T-helper 2 cell treated with Interferon-gamma antibody and Interleukin-4, amounts not matched to agents 5 μg/mL and 100 μg/mL, for 36 hours (primary cell): ENCODE data around the gene NR4A3.
A peak's percentile ranks its signal among the peaks of the same experiment; 100 is the strongest.
"Not testable (repeated sequence)": the region's sequence is repeated elsewhere in the genome, so short reads cannot be mapped to it uniquely, and the experiment has no call there.

Experiments
- DNase-seq: peaks from one replicate; pipeline ENCODE4 v3.0.0; 2021; ENCODE audit warnings: low spot score
- H3K27ac Mint-ChIP-seq: one replicate; pipeline ENCODE4 v1.8.0; 2021; ENCODE audit warnings: mild to moderate bottlenecking, mixed read lengths
- H3K27me3 Mint-ChIP-seq: one replicate; pipeline ENCODE4 v1.8.0; 2021; ENCODE audit warnings: low read depth, mixed read lengths
- H3K36me3 Mint-ChIP-seq: one replicate; pipeline ENCODE4 v1.8.0; 2021; ENCODE audit warnings: low read depth, mixed read lengths
- H3K4me1 Mint-ChIP-seq: one replicate; pipeline ENCODE4 v1.8.0; 2021; ENCODE audit warnings: low read depth, mixed read lengths
- H3K4me3 Mint-ChIP-seq: one replicate; pipeline ENCODE4 v1.8.0; 2022; ENCODE audit warnings: mild to moderate bottlenecking, moderate library complexity, mixed read lengths
- H3K9me3 Mint-ChIP-seq: one replicate; pipeline ENCODE4 v1.8.0; 2021; ENCODE audit warnings: mixed read lengths

NR4A3 gene

GRCh38 chr9:99832558-99832864 lies 10.8 kb downstream of the NR4A3 start:
- no peak overlapping the region for H3K27ac Mint-ChIP-seq
- H3K4me3 Mint-ChIP-seq = no peak overlapping the region
- H3K36me3 Mint-ChIP-seq = peaks cover 22% of the 10 kb centered on the region
- H3K4me1 Mint-ChIP-seq = peaks cover 15% of the 10 kb centered on the region
- H3K27me3 Mint-ChIP-seq = peaks cover 13% of the 10 kb centered on the region
- no peak for DNase-seq
- no peaks in the 10 kb centered on the region for H3K9me3 Mint-ChIP-seq

GRCh38 chr9:99833735-99834134 lies 12.1 kb downstream of the NR4A3 start:
- Mint-ChIP-seq H3K9me3 (no peaks in the 10 kb centered on the region), H3K4me1 (peaks cover 14% of the 10 kb centered on the region), H3K4me3 (no peak overlapping the region), H3K36me3 (peaks cover 18% of the 10 kb centered on the region), H3K27ac (no peak overlapping the region), H3K27me3 (peaks cover 9% of the 10 kb centered on the region)
- no peak for DNase-seq

- no peak overlapping the region for H3K27ac Mint-ChIP-seq
- DNase-seq = no peak
These were observed 12.8 kb downstream of the NR4A3 start for GRCh38 chr9:99834474-99834873.

GRCh38 chr9:99835142-99835541 lies 13.5 kb downstream of the NR4A3 start:
- Mint-ChIP-seq H3K9me3 (no peaks in the 10 kb centered on the region), H3K27me3 (peaks cover 1% of the 10 kb centered on the region), H3K4me1 (peaks cover 8% of the 10 kb centered on the region), H3K4me3 (no peak overlapping the region), H3K27ac (no peak overlapping the region), H3K36me3 (peaks cover 9% of the 10 kb centered on the region)
- no peak for DNase-seq

More at GRCh38 chr9:99834474-99834873, 12.8 kb downstream of the NR4A3 start:
- Mint-ChIP-seq H3K9me3 (no peaks in the 10 kb centered on the region), H3K4me3 (no peak overlapping the region), H3K27me3 (peaks cover 2% of the 10 kb centered on the region), H3K36me3 (peaks cover 13% of the 10 kb centered on the region), H3K4me1 (peaks cover 8% of the 10 kb centered on the region)

- H3K36me3 Mint-ChIP-seq = peaks cover 9% of the 10 kb centered on the region
- peaks cover 1% of the 10 kb centered on the region for H3K27me3 Mint-ChIP-seq
- DNase-seq = no peak
- no peak overlapping the region for H3K4me3 Mint-ChIP-seq
- peaks cover 8% of the 10 kb centered on the region for H3K4me1 Mint-ChIP-seq
- no peaks in the 10 kb centered on the region for H3K9me3 Mint-ChIP-seq
- no peak overlapping the region for H3K27ac Mint-ChIP-seq
These were observed 13.9 kb downstream of the NR4A3 start for GRCh38 chr9:99835581-99835980.

- Mint-ChIP-seq H3K9me3 (no peaks in the 10 kb centered on the region), H3K4me1 (peaks cover 19% of the 10 kb centered on the region), H3K4me3 (no peak overlapping the region), H3K36me3 (peaks cover 2% of the 10 kb centered on the region), H3K27me3 (no peaks in the 10 kb centered on the region), H3K27ac (no peak overlapping the region)
- no peak for DNase-seq
These were observed 18.4 kb downstream of the NR4A3 start for GRCh38 chr9:99840072-99840471.

- Mint-ChIP-seq H3K9me3 (no peaks in the 10 kb centered on the region), H3K4me3 (no peak overlapping the region), H3K4me1 (peaks cover 40% of the 10 kb centered on the region), H3K27ac (no peak overlapping the region), H3K36me3 (peaks cover 28% of the 10 kb centered on the region), H3K27me3 (no peaks in the 10 kb centered on the region)
- DNase-seq = no peak
These were observed 23.4 kb downstream of the NR4A3 start for GRCh38 chr9:99845063-99845462.

- Mint-ChIP-seq H3K27ac (no peak overlapping the region), H3K9me3 (peaks cover 5% of the 10 kb centered on the region), H3K4me1 (peaks cover 55% of the 10 kb centered on the region), H3K36me3 (peaks cover 37% of the 10 kb centered on the region), H3K27me3 (no peaks in the 10 kb centered on the region), H3K4me3 (no peak overlapping the region)
- no peak for DNase-seq
These were observed 26.8 kb downstream of the NR4A3 start for GRCh38 chr9:99848447-99848846.

GRCh38 chr9:99850736-99851499 lies 29.2 kb downstream of the NR4A3 start:
- Mint-ChIP-seq H3K27me3 (no peaks in the 10 kb centered on the region), H3K4me3 (peak overlapping the region; percentile 46), H3K27ac (peak overlapping the region; percentile 77), H3K9me3 (peaks cover 5% of the 10 kb centered on the region), H3K36me3 (peaks cover 33% of the 10 kb centered on the region), H3K4me1 (peaks cover 53% of the 10 kb centered on the region)
- DNase-seq = no peak

- peaks cover 53% of the 10 kb centered on the region for H3K4me1 Mint-ChIP-seq
- H3K4me3 Mint-ChIP-seq = peak overlapping the region; percentile 46
- peak; percentile 60 for DNase-seq
- H3K9me3 Mint-ChIP-seq = peaks cover 5% of the 10 kb centered on the region
- H3K36me3 Mint-ChIP-seq = peaks cover 32% of the 10 kb centered on the region
- H3K27me3 Mint-ChIP-seq = no peaks in the 10 kb centered on the region
- peak overlapping the region; percentile 77 for H3K27ac Mint-ChIP-seq
These were observed 29.8 kb downstream of the NR4A3 start for GRCh38 chr9:99851500-99851822.

GRCh38 chr9:99852617-99853016 lies 30.9 kb downstream of the NR4A3 start:
- H3K36me3 Mint-ChIP-seq = peaks cover 29% of the 10 kb centered on the region
- H3K4me1 Mint-ChIP-seq = peaks cover 50% of the 10 kb centered on the region
- H3K27ac Mint-ChIP-seq = peak overlapping the region; percentile 77
- no peaks in the 10 kb centered on the region for H3K27me3 Mint-ChIP-seq
- peaks cover 5% of the 10 kb centered on the region for H3K9me3 Mint-ChIP-seq
- peak overlapping the region; percentile 46 for H3K4me3 Mint-ChIP-seq
- DNase-seq = no peak

GRCh38 chr9:99855467-99856176 lies 33.9 kb downstream of the NR4A3 start:
- Mint-ChIP-seq H3K27me3 (no peaks in the 10 kb centered on the region), H3K27ac (no peak overlapping the region), H3K36me3 (peaks cover 13% of the 10 kb centered on the region)

GRCh38 chr9:99857576-99857975 lies 35.9 kb downstream of the NR4A3 start:
- H3K36me3 Mint-ChIP-seq, H3K4me3 Mint-ChIP-seq, H3K27ac Mint-ChIP-seq, H3K27me3 Mint-ChIP-seq, H3K9me3 Mint-ChIP-seq, H3K4me1 Mint-ChIP-seq, DNase-seq: not testable (repeated sequence)

More at GRCh38 chr9:99855467-99856176, 33.9 kb downstream of the NR4A3 start:
- Mint-ChIP-seq H3K4me1 (peaks cover 27% of the 10 kb centered on the region), H3K9me3 (peaks cover 5% of the 10 kb centered on the region), H3K4me3 (no peak overlapping the region)
- DNase-seq = no peak

GRCh38 chr9:99858087-99858486 lies 36.4 kb downstream of the NR4A3 start:
- peaks cover 3% of the 10 kb centered on the region for H3K4me1 Mint-ChIP-seq
- H3K27me3 Mint-ChIP-seq = no peaks in the 10 kb centered on the region
- H3K4me3 Mint-ChIP-seq = no peak overlapping the region
- H3K9me3 Mint-ChIP-seq = no peaks in the 10 kb centered on the region
- peaks cover 5% of the 10 kb centered on the region for H3K36me3 Mint-ChIP-seq
- H3K27ac Mint-ChIP-seq = no peak overlapping the region
- DNase-seq = no peak
